GM23338 (cell line): ENCODE data around the gene MAP3K15. TPM values are rescaled to one million over a fixed set of nuclear protein-coding genes. Genes with fewer than 3 reads are reported as not detected.

Experiments used
- ATAC-seq: fragments of 200-7000 bp; cut with Tn5 transposase; 3 replicates; pipeline ENCODE4 v1.9.1; 2020
- DNase-seq: peaks from one replicate; pipeline ENCODE4 v3.0.0-alpha.2; 2015; ENCODE audit warnings: low spot score
- H2AFZ ChIP-seq: fragments of 200-600 bp; sonication (generic); 2 replicates; pipeline ENCODE4 v1.8.0; 2016; ENCODE audit warnings: antibody characterized with exemption, mild to moderate bottlenecking, moderate library complexity
- H3F3A ChIP-seq: fragments of 200-600 bp; sonication (generic); replicated peaks from 2 replicates; pipeline ENCODE4 v1.8.0; 2017; ENCODE audit warnings: antibody characterized with exemption, mixed run types, low read depth
- H3K27ac ChIP-seq: fragments of 200-600 bp; sonication (generic); 2 replicates; pipeline ENCODE4 v1.6.1; 2016; ENCODE audit warnings: low read depth
- H3K27me3 ChIP-seq: fragments of 200-600 bp; sonication (generic); 2 replicates; pipeline ENCODE4 v1.8.0; 2016; ENCODE audit warnings: mild to moderate bottlenecking, mixed run types, moderate library complexity; ENCODE audit not compliant: insufficient read depth
- H3K36me3 ChIP-seq: fragments of 200-600 bp; sonication (generic); 2 replicates; pipeline ENCODE4 v1.8.0; 2016; ENCODE audit warnings: mild to moderate bottlenecking; ENCODE audit not compliant: insufficient read depth
- H3K4me1 ChIP-seq: fragments of 200-600 bp; sonication (generic); 2 replicates; pipeline ENCODE4 v1.8.0; 2016; ENCODE audit warnings: mild to moderate bottlenecking, moderate library complexity; ENCODE audit not compliant: insufficient read depth
- H3K4me2 ChIP-seq: fragments of 200-600 bp; sonication (generic); 2 replicates; pipeline ENCODE4 v1.7.1; 2017; ENCODE audit warnings: mixed run types
- H3K4me3 ChIP-seq: fragments of 200-600 bp; sonication (generic); 2 replicates; pipeline ENCODE4 v1.6.1; 2016; ENCODE audit warnings: mixed run types
- H3K79me2 ChIP-seq: fragments of 200-600 bp; sonication (generic); replicated peaks from 2 replicates; pipeline ENCODE4 v1.8.0; 2017; ENCODE audit warnings: mild to moderate bottlenecking; ENCODE audit not compliant: insufficient read depth
- H3K9me2 ChIP-seq: fragments of 200-600 bp; sonication (generic); 2 replicates; pipeline ENCODE4 v1.8.0; 2017; ENCODE audit not compliant: insufficient read depth
- H4K20me1 ChIP-seq: fragments of 200-600 bp; sonication (generic); replicated peaks from 2 replicates; pipeline ENCODE4 v1.8.0; 2017; ENCODE audit warnings: mild to moderate bottlenecking; ENCODE audit not compliant: insufficient read depth
- H3K27ac Mint-ChIP-seq: 2 replicates; pipeline ENCODE4 v1.8.0; 2020; ENCODE audit warnings: inconsistent platforms, mild to moderate bottlenecking, moderate library complexity, mixed read lengths
- H3K27me3 Mint-ChIP-seq: 3 replicates; pipeline ENCODE4 v1.8.0; 2022; ENCODE audit warnings: low read depth, mild to moderate bottlenecking, moderate library complexity, mixed read lengths, inconsistent platforms; ENCODE audit not compliant: insufficient read depth, poor library complexity
- H3K36me3 Mint-ChIP-seq: 3 replicates; pipeline ENCODE4 v1.8.0; 2021; ENCODE audit warnings: low read depth, mild to moderate bottlenecking, inconsistent platforms, moderate library complexity, mixed read lengths
- H3K4me1 Mint-ChIP-seq: 3 replicates; pipeline ENCODE4 v1.8.0; 2020; ENCODE audit warnings: mild to moderate bottlenecking, inconsistent platforms, mixed read lengths
- H3K4me3 Mint-ChIP-seq: 3 replicates; pipeline ENCODE4 v1.8.0; 2021; ENCODE audit warnings: moderate library complexity, mild to moderate bottlenecking, inconsistent platforms, mixed read lengths
- H3K9me3 Mint-ChIP-seq: 3 replicates; pipeline ENCODE4 v1.8.0; 2020; ENCODE audit warnings: moderate library complexity, mild to moderate bottlenecking, inconsistent platforms, mixed read lengths
- CREB1 ChIP-seq: fragments of 250-450 bp; sonication (Bioruptor Pico); IDR thresholded peaks from 2 replicates; pipeline ENCODE4 v1.5.0; 2020; ENCODE audit warnings: low read depth, mild to moderate bottlenecking, moderate library complexity
- CTCF ChIP-seq, 2 experiments: fragments of 200-600 bp in 1 of 2; sonication (generic) in 1 of 2; conservative IDR thresholded peaks; 2 replicates each; pipeline versions ENCODE4 v1.5.1 to v1.6.1; 2016 to 2017; ENCODE audit warnings: antibody characterized with exemption in 2 of 2, low read depth in 2 of 2, mild to moderate bottlenecking in 2 of 2, moderate library complexity in 1 of 2
- ETS1 ChIP-seq: IDR thresholded peaks from 2 replicates; pipeline ENCODE4 v1.6.1; 2016; ENCODE audit warnings: antibody characterized with exemption
- EZH2 ChIP-seq: fragments of 200-600 bp; sonication (generic); IDR thresholded peaks from one replicate; pipeline ENCODE4 v1.8.0; 2017; ENCODE audit warnings: antibody characterized with exemption, mild to moderate bottlenecking, low read depth; ENCODE audit not compliant: unreplicated experiment
- EZH2phosphoT487 ChIP-seq: fragments of 200-600 bp; sonication (generic); IDR thresholded peaks from one replicate; pipeline ENCODE4 v1.8.1; 2018; ENCODE audit warnings: antibody characterized with exemption; ENCODE audit not compliant: unreplicated experiment
- JUNB ChIP-seq: IDR thresholded peaks from one replicate; pipeline ENCODE4 v1.6.1; 2016; ENCODE audit warnings: antibody characterized with exemption; ENCODE audit not compliant: unreplicated experiment
- NANOG ChIP-seq: IDR thresholded peaks from 2 replicates; pipeline ENCODE4 v1.6.1; 2016; ENCODE audit warnings: antibody characterized with exemption, borderline replicate concordance
- POLR2AphosphoS5 ChIP-seq: IDR thresholded peaks from 2 replicates; pipeline ENCODE4 v1.6.1; 2016; ENCODE audit warnings: antibody characterized with exemption, low read depth
- REST ChIP-seq: IDR thresholded peaks from one replicate; pipeline ENCODE4 v1.6.1; 2018; ENCODE audit warnings: antibody characterized with exemption; ENCODE audit not compliant: unreplicated experiment
- STAT1 ChIP-seq: IDR thresholded peaks from one replicate; pipeline ENCODE4 v1.6.1; 2016; ENCODE audit warnings: antibody characterized with exemption; ENCODE audit not compliant: unreplicated experiment
- ZNF114 ChIP-seq: fragments of 250-450 bp; sonication (Bioruptor Pico); IDR thresholded peaks from 2 replicates; pipeline ENCODE4 v1.5.0; 2020; ENCODE audit warnings: mild to moderate bottlenecking, moderate library complexity
- ZNF331 ChIP-seq: fragments of 250-450 bp; sonication (Bioruptor Pico); IDR thresholded peaks from 2 replicates; pipeline ENCODE4 v1.5.0; 2020; ENCODE audit warnings: low read depth, mild to moderate bottlenecking, moderate library complexity
- ZNF462 ChIP-seq: fragments of 250-450 bp; sonication (Bioruptor Pico); IDR thresholded peaks from 2 replicates; pipeline ENCODE4 v1.5.0; 2020; ENCODE audit warnings: mild to moderate bottlenecking, moderate library complexity
- polyA plus RNA-seq: library from polyadenylated mRNA; unstranded; fragments of >200 nt; fragmentation: Nextera tagmentation; extraction: Ambion mirVana; gene quantifications from 2 replicates; pipeline ENCODE4 v1.2.1, GENCODE V29; 2016
- total RNA-seq: library from RNA; depleted of rRNA; stranded (reverse); fragments of >200 nt; shearing (Covaris generic); gene quantifications from 2 replicates; pipeline ENCODE4 v1.2.3, GENCODE V29; 2014

The MAP3K15 gene
- total and polyA plus RNA-seq, 2 experiments from 2014 or later = 0.40 to 3.1 TPM

- Histone ChIP-seq H3K4me1 (no peaks in the 10 kb centered on the region), H3F3A (no peaks in the 10 kb centered on the region), H2AFZ (no peak overlapping the region), H3K9me2 (no peaks in the 10 kb centered on the region), H4K20me1 (no peaks in the 10 kb centered on the region), H3K36me3 (no peaks in the 10 kb centered on the region), H3K4me3 (no peak overlapping the region), H3K4me2 (no peak overlapping the region), H3K27me3 (no peaks in the 10 kb centered on the region), H3K79me2 (no peaks in the 10 kb centered on the region), H3K27ac (no peak overlapping the region)
- H3K27ac Mint-ChIP-seq = no peak overlapping the region
- TF ChIP-seq ZNF331 = no peak
- TF ChIP-seq CREB1 (CRISPR knock-in tag) = no peak
- no peak for TF ChIP-seq STAT1
- TF ChIP-seq CTCF (conservative IDR thresholded peaks at IDR 0.05; ENCODE audit: low read depth in 2 of 2) = no peak
- TF ChIP-seq ZNF462 (CRISPR knock-in tag) = no peak
- no peak for TF ChIP-seq ZNF114 (CRISPR knock-in tag)
- no peak for TF ChIP-seq POLR2AphosphoS5
- TF ChIP-seq EZH2phosphoT487 = no peak
- no peak for TF ChIP-seq REST
- no peak for TF ChIP-seq NANOG
- no peak for TF ChIP-seq ETS1
- TF ChIP-seq JUNB = no peak
- no peak for TF ChIP-seq EZH2
- no peaks in the 10 kb centered on the region for H3K4me1 Mint-ChIP-seq
- no peaks in the 10 kb centered on the region for H3K36me3 Mint-ChIP-seq
- no peaks in the 10 kb centered on the region for H3K9me3 Mint-ChIP-seq
- H3K27me3 Mint-ChIP-seq = no peaks in the 10 kb centered on the region
- DNase-seq (no peak), ATAC-seq (no peak)
- no peak overlapping the region for H3K4me3 Mint-ChIP-seq
Measured at GRCh38 chrX:19557822-19558221, 42.5 kb upstream of the MAP3K15 start.
